Heart left ventricle (tissue), 16 donors: ENCODE data around the gene STARD13. TPM values are rescaled to one million over a fixed set of nuclear protein-coding genes. Genes with fewer than 3 reads are reported as not detected.
A peak's percentile ranks its signal among the peaks of the same experiment; 100 is the strongest.

ENCODE experiments used
- ATAC-seq, 4 donors: fragments of 200-7000 bp; cut with Tn5 transposase; one replicate each; pipeline ENCODE4 v1.9.1; 2020 to 2022; ENCODE audit warnings: moderate library complexity in 4 of 4, mild to moderate bottlenecking in 3 of 4, moderate number of reproducible peaks in 1 of 4
- DNase-seq, 5 donors: peaks; one replicate each; pipeline ENCODE4 v3.0.0-alpha.2; 2020
- H3K27ac ChIP-seq, 12 donors: fragments of 200-600 bp; sonication (generic) in 4 of 12; one replicate each; pipeline versions ENCODE4 v1.5.0 to v1.8.0; 2016 to 2022; ENCODE audit warnings: mild to moderate bottlenecking in 2 of 12
- H3K27me3 ChIP-seq, 9 donors: fragments of 200-600 bp; sonication (generic) in 2 of 9; one replicate each; pipeline versions ENCODE4 v1.5.1 to v1.8.0; 2016 to 2022; ENCODE audit warnings: mild to moderate bottlenecking in 3 of 9
- H3K36me3 ChIP-seq, 9 donors: fragments of 200-600 bp; sonication (generic) in 2 of 9; one replicate each; pipeline versions ENCODE4 v1.5.0 to v1.8.0; 2018 to 2022; ENCODE audit warnings: mild to moderate bottlenecking in 2 of 9
- H3K4me1 ChIP-seq, 12 donors: fragments of 200-600 bp; sonication (generic) in 4 of 12; one replicate each; pipeline versions ENCODE4 v1.5.0 to v1.8.0; 2016 to 2022; ENCODE audit warnings: mild to moderate bottlenecking in 3 of 12
- H3K4me3 ChIP-seq, 12 donors: fragments of 200-600 bp; sonication (generic) in 4 of 12; one replicate each; pipeline versions ENCODE4 v1.5.0 to v1.8.0; 2017 to 2022; ENCODE audit warnings: mild to moderate bottlenecking in 9 of 12, moderate library complexity in 4 of 12
- H3K9me3 ChIP-seq, 12 donors: fragments of 200-600 bp; sonication (generic) in 4 of 12; one replicate each; pipeline versions ENCODE4 v1.5.0 to v1.8.0; 2016 to 2022; ENCODE audit warnings: mild to moderate bottlenecking in 1 of 12
- POLR2A ChIP-seq, 2 donors: fragments of 450-650 bp; IDR thresholded peaks; one replicate each; pipeline ENCODE4 v1.6.1; 2017; ENCODE audit warnings: antibody characterized with exemption in 2 of 2, mild to moderate bottlenecking in 2 of 2, moderate library complexity in 2 of 2
- WGBS, 4 donors: extraction: QIAGEN DNeasy Blood & Tissue Kit in 2 of 4; methylation state at CpG; one replicate each; pipeline versions ENCODE4 v1.1.5 to v1.1.7; 2013 to 2018; 5-methylcytosine and 5-hydroxymethylcytosine counted together
- intact Hi-C, 10 donors: fragments of 100-400 bp; cut with DNase I; formaldehyde crosslinking; loops; one replicate each; pipeline versions ENCODE4 v1.11.1 to v1.14.2; 2022
- polyA plus RNA-seq, 2 donors: library from polyadenylated mRNA; stranded (reverse); fragments of 200-250 nt; gene quantifications; one replicate each; pipeline ENCODE4 v1.2.3, GENCODE V29; 2013
- total RNA-seq, 9 donors: library from RNA; depleted of rRNA in 2 of 9; stranded (reverse); fragments of >200 nt in 2 of 9; fragmentation: NEBNext Ultra II Directional in 3 of 9; extraction: Animal tissue kit (Norgen Biotek cat#: 25700) in 3 of 9; gene quantifications; one replicate each; pipeline versions ENCODE4 v1.1.0 to v1.2.4, GENCODE V29; 2016 to 2023
- TF ChIP-seq, protein P1 (sequence below), 12 donors: fragments of 200-600 bp; sonication (generic) in 4 of 12; IDR thresholded peaks; one replicate each; pipeline versions ENCODE4 v1.5.0 to v1.8.0; 2018 to 2022; ENCODE audit warnings: antibody characterized with exemption in 12 of 12, mild to moderate bottlenecking in 5 of 12
- donor health status: ischemic (EF 13 %, LVEDD 7.1; RV severe dilation, severe dysfunction).
- donor health status: healthy with polysubstance abuse.
- donor health status: DM: no; HTN: yes; CAD: no.
- donor health status: DM: no; HTN: no; CAD: no.
- donor health status: ischemic (EF 25% LVEDD 6.9; RV normal size, moderate dysfunction).
- donor health status: ischemic (EF 25% LVEDD 5.7; RV mildly dilated, moderate dysfunction).
- donor health status: healthy.
- donor health status: DM: yes; HTN: yes; CAD: no.
- donor health status: ischemic (EF 35%, LVEDD 5.7; RV mildly dilated, moderate dysfunction).
- donor health status: nonischemic (EF 11% LVEDD 7.7; RV severe dilation, severe dysfunction).
- donor health status: DM: yes; HTN: yes; CAD: no.
- donor health status: PGD.
- donor health status: ischemic (EF 29% LVEDD 5.4; RV normal size, mild dysfunction).
- donor health status: nonischemic (EF 23%, LVEDD 6.1; RV moderate dilation, normal function).

STARD13 gene
- total and polyA plus RNA-seq, 11 donors, result 9.3 to 39.2 (median 28.3) TPM

DNA sequence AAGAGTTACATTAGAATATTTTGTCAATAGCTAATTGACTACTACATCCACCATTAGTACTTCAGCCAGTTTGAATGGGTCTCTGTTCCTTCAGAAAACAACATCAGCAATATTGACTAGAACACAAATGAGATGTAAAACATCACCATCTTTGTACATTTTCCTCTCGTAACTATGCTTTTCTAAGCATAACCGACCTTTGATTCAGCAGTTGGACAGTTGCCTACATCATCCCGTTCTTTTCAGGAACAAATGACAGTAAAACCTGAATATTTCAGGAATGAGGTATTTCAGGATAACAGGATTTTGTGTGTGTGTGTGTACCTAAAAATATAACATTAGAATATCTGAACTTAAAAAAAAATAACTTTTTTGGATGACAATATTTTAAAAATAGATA is 60.9 kb downstream of the STARD13 start:
- DNase-seq, result no peak
- intact Hi-C loops, result loop anchor here in 8 of 10 donors (5.0 to 10.0 kb wide), 7 partner anchors 63 to 640 kb away; partner anchors contain the start of genes PDS5B (in 1 of the 8) and STARD13 (in 1 of the 8)
- peaks cover 7 to 55% (median 37%) of the 10 kb centered on the region in 12 donors for H3K4me1 ChIP-seq
- H3K27me3 ChIP-seq, result no peaks in the 10 kb centered on the region
- TF ChIP-seq, protein P1, sequence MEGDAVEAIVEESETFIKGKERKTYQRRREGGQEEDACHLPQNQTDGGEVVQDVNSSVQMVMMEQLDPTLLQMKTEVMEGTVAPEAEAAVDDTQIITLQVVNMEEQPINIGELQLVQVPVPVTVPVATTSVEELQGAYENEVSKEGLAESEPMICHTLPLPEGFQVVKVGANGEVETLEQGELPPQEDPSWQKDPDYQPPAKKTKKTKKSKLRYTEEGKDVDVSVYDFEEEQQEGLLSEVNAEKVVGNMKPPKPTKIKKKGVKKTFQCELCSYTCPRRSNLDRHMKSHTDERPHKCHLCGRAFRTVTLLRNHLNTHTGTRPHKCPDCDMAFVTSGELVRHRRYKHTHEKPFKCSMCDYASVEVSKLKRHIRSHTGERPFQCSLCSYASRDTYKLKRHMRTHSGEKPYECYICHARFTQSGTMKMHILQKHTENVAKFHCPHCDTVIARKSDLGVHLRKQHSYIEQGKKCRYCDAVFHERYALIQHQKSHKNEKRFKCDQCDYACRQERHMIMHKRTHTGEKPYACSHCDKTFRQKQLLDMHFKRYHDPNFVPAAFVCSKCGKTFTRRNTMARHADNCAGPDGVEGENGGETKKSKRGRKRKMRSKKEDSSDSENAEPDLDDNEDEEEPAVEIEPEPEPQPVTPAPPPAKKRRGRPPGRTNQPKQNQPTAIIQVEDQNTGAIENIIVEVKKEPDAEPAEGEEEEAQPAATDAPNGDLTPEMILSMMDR (IDR thresholded peaks at IDR 0.05), result no peak
- no peak for TF ChIP-seq POLR2A (IDR thresholded peaks at IDR 0.05)
- WGBS, 4 donors, result 74 to 85% (median 82%) methylated on average over 3 of the region's 3 CpGs
- no peak for ATAC-seq
- no peak overlapping the region for H3K27ac ChIP-seq
- H3K36me3 ChIP-seq, result no peaks in the 10 kb centered on the region
- H3K9me3 ChIP-seq, result peaks cover 0 to 9% (median 0%) of the 10 kb centered on the region in 12 donors
- no peak overlapping the region for H3K4me3 ChIP-seq

DNA sequence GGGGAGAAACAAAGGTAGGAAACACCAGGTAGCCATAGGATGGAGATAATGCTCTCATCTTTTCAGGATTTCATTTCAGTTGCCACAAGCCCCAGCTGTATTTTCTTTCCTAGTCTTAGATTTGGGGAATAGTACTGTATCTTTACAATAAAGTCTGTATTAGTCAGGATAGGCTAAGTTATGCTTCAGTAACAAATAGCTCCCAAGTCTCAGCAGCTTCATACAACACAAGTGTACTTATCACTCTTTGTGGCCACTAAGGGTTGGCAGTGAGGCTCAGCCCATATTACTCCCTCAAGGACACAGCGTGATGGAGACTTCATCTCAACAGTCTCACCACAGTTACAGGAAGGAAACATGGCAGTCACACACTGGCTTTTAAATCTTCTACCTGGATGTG is 61.4 kb downstream of the STARD13 start:
- Histone ChIP-seq H3K4me3 (no peak overlapping the region), H3K27me3 (no peaks in the 10 kb centered on the region), H3K27ac (no peak overlapping the region), H3K9me3 (peaks cover 0 to 9% (median 0%) of the 10 kb centered on the region in 12 donors), H3K4me1 (peaks cover 7 to 55% (median 35%) of the 10 kb centered on the region in 12 donors), H3K36me3 (peaks cover 0 to 1% (median 0%) of the 10 kb centered on the region in 9 donors)
- ATAC-seq (no peak), DNase-seq (no peak)
- no peak for TF ChIP-seq POLR2A (IDR thresholded peaks at IDR 0.05)
- TF ChIP-seq, protein P1 (IDR thresholded peaks at IDR 0.05), result no peak
- intact Hi-C loops, result loop anchor here in 3 of 10 donors (10.0 kb wide), 3 partner anchors 321 to 639 kb away; partner anchors contain the start of gene PDS5B (in 1 of the 3)
- 75 to 100% (median 94%) methylated on average over 1 of the region's 1 CpG for WGBS, 4 donors

DNA sequence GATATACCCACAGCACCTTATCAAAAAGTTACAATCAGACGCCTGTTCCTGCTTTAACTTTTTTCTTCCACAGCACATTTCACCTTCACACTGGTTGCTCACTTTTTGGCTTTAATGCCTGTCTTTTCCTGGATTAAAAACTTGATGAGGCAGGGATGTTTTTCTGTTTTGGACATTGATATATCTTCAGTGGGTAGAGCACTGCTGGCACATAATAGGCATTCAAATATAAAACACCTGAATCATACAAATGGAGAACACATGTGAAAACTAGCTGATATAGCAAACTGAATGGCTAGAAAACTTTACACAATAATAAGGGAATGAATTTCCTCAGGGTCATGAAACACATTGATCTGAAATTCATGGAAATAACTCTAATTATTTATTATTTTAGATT is 65.6 kb downstream of the STARD13 start:
- no peak for ATAC-seq
- no peaks in the 10 kb centered on the region for H3K27me3 ChIP-seq
- peaks cover 0 to 9% (median 0%) of the 10 kb centered on the region in 12 donors for H3K9me3 ChIP-seq
- H3K4me1 ChIP-seq, result peaks cover 3 to 47% (median 32%) of the 10 kb centered on the region in 12 donors
- H3K4me3 ChIP-seq, result no peak overlapping the region
- intact Hi-C loops, result loop anchor here in 3 of 10 donors (10.0 kb wide), 3 partner anchors 325 to 635 kb away; partner anchors contain the start of gene PDS5B (in 1 of the 3)
- peaks cover 0 to 7% (median 0%) of the 10 kb centered on the region in 9 donors for H3K36me3 ChIP-seq
- WGBS, 4 donors, result 77 to 87% (median 85%) methylated on average over 1 of the region's 1 CpG
- no peak overlapping the region for H3K27ac ChIP-seq
- no peak for DNase-seq
- TF ChIP-seq POLR2A (IDR thresholded peaks at IDR 0.05), result no peak
- TF ChIP-seq, protein P1 (IDR thresholded peaks at IDR 0.05), result no peak

DNA sequence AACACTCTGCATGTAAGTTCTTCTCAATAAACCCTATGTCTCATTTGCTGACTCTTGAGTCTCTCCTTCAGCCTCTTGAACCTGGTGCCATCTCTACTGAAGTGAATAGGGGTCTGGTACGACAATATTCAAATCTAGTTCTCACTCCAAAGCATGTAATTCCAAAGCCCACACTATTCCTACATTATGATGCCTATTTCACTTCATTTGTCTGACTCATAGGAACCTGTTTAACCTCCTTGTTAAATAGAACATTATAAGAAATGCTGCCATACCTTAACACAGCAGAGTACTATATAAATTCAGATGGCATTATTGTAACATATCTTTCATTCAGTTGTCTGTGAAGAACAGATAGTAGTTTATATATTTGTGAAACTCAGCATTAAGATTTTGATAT is 67.1 kb downstream of the STARD13 start:
- H3K4me3 ChIP-seq, result no peak overlapping the region
- H3K27me3 ChIP-seq, result no peaks in the 10 kb centered on the region
- intact Hi-C loops, result no loop called here
- H3K27ac ChIP-seq, result peak overlapping the region in 2 of 12 donors; percentile 1 to 6
- 94 to 99% (median 97%) methylated on average over 1 of the region's 1 CpG for WGBS, 4 donors
- ATAC-seq (no peak), DNase-seq (no peak)
- H3K36me3 ChIP-seq, result peaks cover 0 to 7% (median 0%) of the 10 kb centered on the region in 9 donors
- H3K9me3 ChIP-seq, result no peaks in the 10 kb centered on the region
- H3K4me1 ChIP-seq, result peaks cover 3 to 60% (median 42%) of the 10 kb centered on the region in 12 donors
- TF ChIP-seq, protein P1 (IDR thresholded peaks at IDR 0.05), result no peak
- no peak for TF ChIP-seq POLR2A (IDR thresholded peaks at IDR 0.05)
